ENCODE data around the gene COG5. TPM values are rescaled to one million over a fixed set of nuclear protein-coding genes. Genes with fewer than 3 reads are reported as not detected.

COG5 gene
- total and polyA plus RNA-seq, 9 of the 15 experiments (the other 6 are each of a cell fraction or from before 2014, with no cell fraction given), result 15.3 to 75.1 (median 56.4) TPM

- 0 out of 2 replicates have a peak, but pooled peaks have one; percentile 68 for TF ChIP-seq MTA1 (IDR thresholded peaks at IDR 0.05; ENCODE audit: borderline replicate concordance)
- TF ChIP-seq CXXC5 (CRISPR knock-in tag; IDR thresholded peaks at IDR 0.05), result peak; percentile 16
- peak; percentile 85 for TF ChIP-seq POLR2A (conservative IDR thresholded peaks at IDR 0.05)
- TF ChIP-seq POLR2H (tag; IDR thresholded peaks at IDR 0.05; ENCODE audit: low read depth), result peak; percentile 93
- 0 out of 2 replicates have a peak, but pooled peaks have one; percentile 61 for TF ChIP-seq GTF2A2 (tag; IDR thresholded peaks at IDR 0.05)
- TF ChIP-seq SIN3A (IDR thresholded peaks at IDR 0.05; ENCODE audit: borderline replicate concordance in 2 of 2, control insufficient read depth in 1 of 2, low read depth in 2 of 2, low read length in 2 of 2), result peak in 1 of 2 experiments; percentile 62; a peak in 2 of 4 replicates
- TF ChIP-seq TRIM24 (IDR thresholded peaks at IDR 0.05), result peak; percentile 60 to 71; a peak in 3 of 4 replicates
- no peak for TF ChIP-seq SREBF1 (IDR thresholded peaks at IDR 0.05; ENCODE audit: borderline replicate concordance, low read depth, low read length)
- no peak for TF ChIP-seq ZNF79 (CRISPR knock-in tag; IDR thresholded peaks at IDR 0.05; ENCODE audit: low read depth)
- TF ChIP-seq MTA2 (IDR thresholded peaks at IDR 0.05; ENCODE audit: low read depth), result peak; percentile 5; the same call in 1 of the 2 replicates
- 0 out of 2 replicates have a peak, but pooled peaks have one; percentile 32 for TF ChIP-seq GATAD2A (IDR thresholded peaks at IDR 0.05)
- TF ChIP-seq NFE2 (IDR thresholded peaks at IDR 0.05; ENCODE audit: low read depth), result peak; percentile 34; the same call in 1 of the 2 replicates
- peak; percentile 99 for TF ChIP-seq EGR1 (conservative IDR thresholded peaks at IDR 0.05)
- TF ChIP-seq ZNF518B (CRISPR knock-in tag; IDR thresholded peaks at IDR 0.05), result no peak
- no peak for TF ChIP-seq HCFC1 (IDR thresholded peaks at IDR 0.05; ENCODE audit: low read depth, low read length)
- TF ChIP-seq EHMT2 (IDR thresholded peaks at IDR 0.05), result 0 out of 2 replicates have a peak, but pooled peaks have one; percentile 34
- peak; percentile 98 for TF ChIP-seq NFRKB (IDR thresholded peaks at IDR 0.05; ENCODE audit: low read depth)
- peak; percentile 57 for TF ChIP-seq RBFOX2 (IDR thresholded peaks at IDR 0.05; ENCODE audit: low read depth, low read length)
- peak; percentile 32; the same call in 1 of the 2 replicates for TF ChIP-seq DNMT1 (IDR thresholded peaks at IDR 0.05)
Measured at GRCh38 chr7:107167483-107168232, 396.1 kb downstream of the COG5 start (continued).
